T1000 (cell line): ENCODE measurements around the gene GPR22.

ENCODE experiments used
- DNase-seq: peaks from one replicate; lab custom pipeline; 2025; ENCODE audit warnings: mixed read lengths; lab: John Stamatoyannopoulos, UW

GPR22 gene

GRCh38 chr7:107479303-107479702 is 9.4 kb downstream of the GPR22 start:
- DNase-seq: no peak

- no peak for DNase-seq
Measured at GRCh38 chr7:107480932-107481331, 11.1 kb downstream of the GPR22 start.

GRCh38 chr7:107482571-107482970 is 12.7 kb downstream of the GPR22 start:
- no peak for DNase-seq

- no peak for DNase-seq
Measured at GRCh38 chr7:107486041-107486440, 16.2 kb downstream of the GPR22 start.

- no peak for DNase-seq
Measured at GRCh38 chr7:107492875-107493274, 23.0 kb downstream of the GPR22 start.

GRCh38 chr7:107494315-107494751 is 24.5 kb downstream of the GPR22 start:
- no peak for DNase-seq

- no peak for DNase-seq
Measured at GRCh38 chr7:107494884-107495283, 25.0 kb downstream of the GPR22 start.

- DNase-seq: no peak
Measured at GRCh38 chr7:107495516-107495915, 25.7 kb downstream of the GPR22 start.

- no peak for DNase-seq
Measured at GRCh38 chr7:107499731-107500130, 29.9 kb downstream of the GPR22 start.

- no peak for DNase-seq
Measured at GRCh38 chr7:107501593-107501992, 31.7 kb downstream of the GPR22 start.

GRCh38 chr7:107502154-107502553 is 32.3 kb downstream of the GPR22 start:
- no peak for DNase-seq

GRCh38 chr7:107502797-107503196 is 32.9 kb downstream of the GPR22 start:
- no peak for DNase-seq

- no peak for DNase-seq
Measured at GRCh38 chr7:107503687-107504086, 33.8 kb downstream of the GPR22 start.

- no peak for DNase-seq
Measured at GRCh38 chr7:107505362-107505761, 35.5 kb downstream of the GPR22 start.

GRCh38 chr7:107505997-107506673 is 36.3 kb downstream of the GPR22 start:
- no peak for DNase-seq

- DNase-seq: no peak
Measured at GRCh38 chr7:107506674-107507339, 37.0 kb downstream of the GPR22 start.
